K562 (cell line): Measurements from ENCODE around the gene ATM. TPM values are rescaled to one million over a fixed set of nuclear protein-coding genes. Genes with fewer than 3 reads are reported as not detected.

Source experiments
- ATF1 ChIP-seq, 2 experiments: fragments of 450-650 bp in 1 of 2; IDR thresholded peaks; 2 replicates each; pipeline ENCODE4 v1.6.1; 2016; ENCODE audit warnings: missing compliant biosample characterization in 1 of 2, missing genetic modification characterization in 1 of 2
- HDAC3 ChIP-seq: fragments of 450-650 bp; IDR thresholded peaks from 2 replicates; pipeline ENCODE4 v1.6.1; 2018; ENCODE audit warnings: borderline replicate concordance, mild to moderate bottlenecking, moderate library complexity; ENCODE audit not compliant: partially characterized antibody
- HMGN3 ChIP-seq: IDR thresholded peaks from 2 replicates; pipeline ENCODE4 v1.6.1; 2011; ENCODE audit warnings: borderline replicate concordance, low read depth, mild to moderate bottlenecking, mixed read lengths, low read length; ENCODE audit not compliant: insufficient read length; ENCODE audit errors: extremely low read depth
- KLF6 ChIP-seq: fragments of 250-450 bp; sonication (Bioruptor Pico); IDR thresholded peaks from 2 replicates; pipeline ENCODE4 v1.4.0; 2020; ENCODE audit warnings: mild to moderate bottlenecking, moderate library complexity, borderline replicate concordance
- SREBF2 ChIP-seq: sonication (generic); formaldehyde crosslinking; IDR thresholded peaks from 2 replicates; pipeline ENCODE4 v1.4.0; 2020; ENCODE audit warnings: mild to moderate bottlenecking, missing genetic modification reagents
- ZKSCAN3 ChIP-seq: fragments of 250-450 bp; sonication (Bioruptor Pico); IDR thresholded peaks from 2 replicates; pipeline ENCODE4 v1.4.0; 2020
- ZNF133 ChIP-seq: fragments of 250-450 bp; sonication (Bioruptor Pico); IDR thresholded peaks from 2 replicates; pipeline ENCODE4 v1.4.0; 2020; ENCODE audit warnings: mild to moderate bottlenecking
- polyA plus RNA-seq, 8 experiments: library from polyadenylated mRNA; depleted of rRNA in 4 of 8; stranded (reverse) in 5 of 8; unstranded in 3 of 8; fragments of >200 nt; fragmentation: Nextera tagmentation in 2 of 8; fragmentation: Illumina TruSeq in 1 of 8; extraction: Ambion mirVana in 2 of 8; extraction: Trizol in 1 of 8; gene quantifications; 2 replicates each; pipeline versions ENCODE4 v1.2.1 to v1.2.3, GENCODE V29; 2011 to 2014; ENCODE audit warnings: inconsistent platforms in 1 of 8, missing spikeins in 1 of 8
- total RNA-seq, 7 experiments: library from RNA; depleted of rRNA in 6 of 7; stranded (reverse); fragments of >200 nt in 6 of 7; fragmentation: Illumina TruSeq in 2 of 7; extraction: Trizol in 2 of 7; gene quantifications; 2 replicates each; pipeline versions ENCODE4 v1.2.1 to v1.2.3, GENCODE V29; 2011 to 2021; ENCODE audit warnings: low replicate concordance in 1 of 7
- TF ChIP-seq, protein P1 (sequence below): fragments of 200-600 bp; sonication (generic); IDR thresholded peaks from one replicate; pipeline ENCODE4 v1.6.1; 2012; ENCODE audit warnings: mild to moderate bottlenecking, low read depth, low read length, inconsistent platforms
- TF ChIP-seq, protein P2 (sequence below): fragments of 450-650 bp; IDR thresholded peaks from 2 replicates; pipeline ENCODE4 v1.6.1; 2017; ENCODE audit warnings: antibody characterized with exemption, mild to moderate bottlenecking
- TF ChIP-seq, protein P3 (sequence below): fragments of 250-450 bp; sonication (Bioruptor Pico); IDR thresholded peaks from 2 replicates; pipeline ENCODE4 v1.6.1; 2021; ENCODE audit warnings: mild to moderate bottlenecking

Gene ATM
- total and polyA plus RNA-seq, 9 of the 15 experiments (the other 6 are each of a cell fraction or from before 2014, with no cell fraction given) = 8.3 to 46.8 (median 26.2) TPM

DNA sequence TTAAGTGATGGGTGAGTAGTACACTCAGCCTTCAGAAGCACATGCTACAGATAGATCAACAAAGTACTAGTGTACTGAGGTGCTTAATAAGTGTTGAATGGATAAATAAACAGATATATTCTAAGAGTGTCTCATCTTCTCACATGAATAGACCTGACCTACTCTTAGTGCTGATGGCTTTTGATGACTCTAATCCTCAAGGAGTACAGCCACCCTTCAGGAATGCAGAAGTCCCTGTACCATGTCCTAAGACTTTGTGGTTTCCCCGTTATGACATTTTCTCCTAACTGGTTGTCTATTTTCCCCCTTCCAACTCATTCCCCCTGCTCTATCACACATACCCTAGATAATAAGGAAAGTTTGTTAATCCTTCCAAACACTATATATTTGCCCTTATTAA, 182.8 kb downstream of the ATM start (continued):
- TF ChIP-seq, protein P1, sequence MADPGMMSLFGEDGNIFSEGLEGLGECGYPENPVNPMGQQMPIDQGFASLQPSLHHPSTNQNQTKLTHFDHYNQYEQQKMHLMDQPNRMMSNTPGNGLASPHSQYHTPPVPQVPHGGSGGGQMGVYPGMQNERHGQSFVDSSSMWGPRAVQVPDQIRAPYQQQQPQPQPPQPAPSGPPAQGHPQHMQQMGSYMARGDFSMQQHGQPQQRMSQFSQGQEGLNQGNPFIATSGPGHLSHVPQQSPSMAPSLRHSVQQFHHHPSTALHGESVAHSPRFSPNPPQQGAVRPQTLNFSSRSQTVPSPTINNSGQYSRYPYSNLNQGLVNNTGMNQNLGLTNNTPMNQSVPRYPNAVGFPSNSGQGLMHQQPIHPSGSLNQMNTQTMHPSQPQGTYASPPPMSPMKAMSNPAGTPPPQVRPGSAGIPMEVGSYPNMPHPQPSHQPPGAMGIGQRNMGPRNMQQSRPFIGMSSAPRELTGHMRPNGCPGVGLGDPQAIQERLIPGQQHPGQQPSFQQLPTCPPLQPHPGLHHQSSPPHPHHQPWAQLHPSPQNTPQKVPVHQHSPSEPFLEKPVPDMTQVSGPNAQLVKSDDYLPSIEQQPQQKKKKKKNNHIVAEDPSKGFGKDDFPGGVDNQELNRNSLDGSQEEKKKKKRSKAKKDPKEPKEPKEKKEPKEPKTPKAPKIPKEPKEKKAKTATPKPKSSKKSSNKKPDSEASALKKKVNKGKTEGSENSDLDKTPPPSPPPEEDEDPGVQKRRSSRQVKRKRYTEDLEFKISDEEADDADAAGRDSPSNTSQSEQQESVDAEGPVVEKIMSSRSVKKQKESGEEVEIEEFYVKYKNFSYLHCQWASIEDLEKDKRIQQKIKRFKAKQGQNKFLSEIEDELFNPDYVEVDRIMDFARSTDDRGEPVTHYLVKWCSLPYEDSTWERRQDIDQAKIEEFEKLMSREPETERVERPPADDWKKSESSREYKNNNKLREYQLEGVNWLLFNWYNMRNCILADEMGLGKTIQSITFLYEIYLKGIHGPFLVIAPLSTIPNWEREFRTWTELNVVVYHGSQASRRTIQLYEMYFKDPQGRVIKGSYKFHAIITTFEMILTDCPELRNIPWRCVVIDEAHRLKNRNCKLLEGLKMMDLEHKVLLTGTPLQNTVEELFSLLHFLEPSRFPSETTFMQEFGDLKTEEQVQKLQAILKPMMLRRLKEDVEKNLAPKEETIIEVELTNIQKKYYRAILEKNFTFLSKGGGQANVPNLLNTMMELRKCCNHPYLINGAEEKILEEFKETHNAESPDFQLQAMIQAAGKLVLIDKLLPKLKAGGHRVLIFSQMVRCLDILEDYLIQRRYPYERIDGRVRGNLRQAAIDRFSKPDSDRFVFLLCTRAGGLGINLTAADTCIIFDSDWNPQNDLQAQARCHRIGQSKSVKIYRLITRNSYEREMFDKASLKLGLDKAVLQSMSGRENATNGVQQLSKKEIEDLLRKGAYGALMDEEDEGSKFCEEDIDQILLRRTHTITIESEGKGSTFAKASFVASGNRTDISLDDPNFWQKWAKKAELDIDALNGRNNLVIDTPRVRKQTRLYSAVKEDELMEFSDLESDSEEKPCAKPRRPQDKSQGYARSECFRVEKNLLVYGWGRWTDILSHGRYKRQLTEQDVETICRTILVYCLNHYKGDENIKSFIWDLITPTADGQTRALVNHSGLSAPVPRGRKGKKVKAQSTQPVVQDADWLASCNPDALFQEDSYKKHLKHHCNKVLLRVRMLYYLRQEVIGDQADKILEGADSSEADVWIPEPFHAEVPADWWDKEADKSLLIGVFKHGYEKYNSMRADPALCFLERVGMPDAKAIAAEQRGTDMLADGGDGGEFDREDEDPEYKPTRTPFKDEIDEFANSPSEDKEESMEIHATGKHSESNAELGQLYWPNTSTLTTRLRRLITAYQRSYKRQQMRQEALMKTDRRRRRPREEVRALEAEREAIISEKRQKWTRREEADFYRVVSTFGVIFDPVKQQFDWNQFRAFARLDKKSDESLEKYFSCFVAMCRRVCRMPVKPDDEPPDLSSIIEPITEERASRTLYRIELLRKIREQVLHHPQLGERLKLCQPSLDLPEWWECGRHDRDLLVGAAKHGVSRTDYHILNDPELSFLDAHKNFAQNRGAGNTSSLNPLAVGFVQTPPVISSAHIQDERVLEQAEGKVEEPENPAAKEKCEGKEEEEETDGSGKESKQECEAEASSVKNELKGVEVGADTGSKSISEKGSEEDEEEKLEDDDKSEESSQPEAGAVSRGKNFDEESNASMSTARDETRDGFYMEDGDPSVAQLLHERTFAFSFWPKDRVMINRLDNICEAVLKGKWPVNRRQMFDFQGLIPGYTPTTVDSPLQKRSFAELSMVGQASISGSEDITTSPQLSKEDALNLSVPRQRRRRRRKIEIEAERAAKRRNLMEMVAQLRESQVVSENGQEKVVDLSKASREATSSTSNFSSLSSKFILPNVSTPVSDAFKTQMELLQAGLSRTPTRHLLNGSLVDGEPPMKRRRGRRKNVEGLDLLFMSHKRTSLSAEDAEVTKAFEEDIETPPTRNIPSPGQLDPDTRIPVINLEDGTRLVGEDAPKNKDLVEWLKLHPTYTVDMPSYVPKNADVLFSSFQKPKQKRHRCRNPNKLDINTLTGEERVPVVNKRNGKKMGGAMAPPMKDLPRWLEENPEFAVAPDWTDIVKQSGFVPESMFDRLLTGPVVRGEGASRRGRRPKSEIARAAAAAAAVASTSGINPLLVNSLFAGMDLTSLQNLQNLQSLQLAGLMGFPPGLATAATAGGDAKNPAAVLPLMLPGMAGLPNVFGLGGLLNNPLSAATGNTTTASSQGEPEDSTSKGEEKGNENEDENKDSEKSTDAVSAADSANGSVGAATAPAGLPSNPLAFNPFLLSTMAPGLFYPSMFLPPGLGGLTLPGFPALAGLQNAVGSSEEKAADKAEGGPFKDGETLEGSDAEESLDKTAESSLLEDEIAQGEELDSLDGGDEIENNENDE = no peak
- no peak for TF ChIP-seq ZNF133 (CRISPR knock-in tag)
- no peak for TF ChIP-seq SREBF2 (CRISPR knock-in tag)
- TF ChIP-seq, protein P2, sequence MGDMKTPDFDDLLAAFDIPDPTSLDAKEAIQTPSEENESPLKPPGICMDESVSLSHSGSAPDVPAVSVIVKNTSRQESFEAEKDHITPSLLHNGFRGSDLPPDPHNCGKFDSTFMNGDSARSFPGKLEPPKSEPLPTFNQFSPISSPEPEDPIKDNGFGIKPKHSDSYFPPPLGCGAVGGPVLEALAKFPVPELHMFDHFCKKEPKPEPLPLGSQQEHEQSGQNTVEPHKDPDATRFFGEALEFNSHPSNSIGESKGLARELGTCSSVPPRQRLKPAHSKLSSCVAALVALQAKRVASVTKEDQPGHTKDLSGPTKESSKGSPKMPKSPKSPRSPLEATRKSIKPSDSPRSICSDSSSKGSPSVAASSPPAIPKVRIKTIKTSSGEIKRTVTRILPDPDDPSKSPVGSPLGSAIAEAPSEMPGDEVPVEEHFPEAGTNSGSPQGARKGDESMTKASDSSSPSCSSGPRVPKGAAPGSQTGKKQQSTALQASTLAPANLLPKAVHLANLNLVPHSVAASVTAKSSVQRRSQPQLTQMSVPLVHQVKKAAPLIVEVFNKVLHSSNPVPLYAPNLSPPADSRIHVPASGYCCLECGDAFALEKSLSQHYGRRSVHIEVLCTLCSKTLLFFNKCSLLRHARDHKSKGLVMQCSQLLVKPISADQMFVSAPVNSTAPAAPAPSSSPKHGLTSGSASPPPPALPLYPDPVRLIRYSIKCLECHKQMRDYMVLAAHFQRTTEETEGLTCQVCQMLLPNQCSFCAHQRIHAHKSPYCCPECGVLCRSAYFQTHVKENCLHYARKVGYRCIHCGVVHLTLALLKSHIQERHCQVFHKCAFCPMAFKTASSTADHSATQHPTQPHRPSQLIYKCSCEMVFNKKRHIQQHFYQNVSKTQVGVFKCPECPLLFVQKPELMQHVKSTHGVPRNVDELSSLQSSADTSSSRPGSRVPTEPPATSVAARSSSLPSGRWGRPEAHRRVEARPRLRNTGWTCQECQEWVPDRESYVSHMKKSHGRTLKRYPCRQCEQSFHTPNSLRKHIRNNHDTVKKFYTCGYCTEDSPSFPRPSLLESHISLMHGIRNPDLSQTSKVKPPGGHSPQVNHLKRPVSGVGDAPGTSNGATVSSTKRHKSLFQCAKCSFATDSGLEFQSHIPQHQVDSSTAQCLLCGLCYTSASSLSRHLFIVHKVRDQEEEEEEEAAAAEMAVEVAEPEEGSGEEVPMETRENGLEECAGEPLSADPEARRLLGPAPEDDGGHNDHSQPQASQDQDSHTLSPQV = no peak
- TF ChIP-seq ZKSCAN3 (CRISPR knock-in tag) = no peak
- TF ChIP-seq KLF6 (CRISPR knock-in tag) = no peak
- TF ChIP-seq, protein P3, sequence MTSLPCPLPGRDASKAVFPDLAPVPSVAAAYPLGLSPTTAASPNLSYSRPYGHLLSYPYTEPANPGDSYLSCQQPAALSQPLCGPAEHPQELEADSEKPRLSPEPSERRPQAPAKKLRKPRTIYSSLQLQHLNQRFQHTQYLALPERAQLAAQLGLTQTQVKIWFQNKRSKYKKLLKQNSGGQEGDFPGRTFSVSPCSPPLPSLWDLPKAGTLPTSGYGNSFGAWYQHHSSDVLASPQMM (CRISPR knock-in tag) = no peak
- TF ChIP-seq HDAC3 = no peak
- no peak for TF ChIP-seq ATF1 (CRISPR knock-in tag; IDR thresholded peaks at IDR 0.05)
- TF ChIP-seq ATF1 (tag; IDR thresholded peaks at IDR 0.05) = no peak
- TF ChIP-seq HMGN3 = no peak
